Activated effector memory CD4-positive, alpha-beta T cell treated with anti-CD3 and anti-CD28 coated beads, Interleukin-2, amount 50 U/mL, for 16 hours (primary cell): ENCODE data around the gene ORC5.
"Not testable (repeated sequence)": the region's sequence is repeated elsewhere in the genome, so short reads cannot be mapped to it uniquely, and the experiment has no call there.

Source experiments
- DNase-seq: peaks from one replicate; pipeline ENCODE4 v3.0.0-alpha.2; 2020

The ORC5 gene

GRCh38 chr7:104179178-104179577, 28.6 kb downstream of the ORC5 start:
- no peak for DNase-seq

DNA sequence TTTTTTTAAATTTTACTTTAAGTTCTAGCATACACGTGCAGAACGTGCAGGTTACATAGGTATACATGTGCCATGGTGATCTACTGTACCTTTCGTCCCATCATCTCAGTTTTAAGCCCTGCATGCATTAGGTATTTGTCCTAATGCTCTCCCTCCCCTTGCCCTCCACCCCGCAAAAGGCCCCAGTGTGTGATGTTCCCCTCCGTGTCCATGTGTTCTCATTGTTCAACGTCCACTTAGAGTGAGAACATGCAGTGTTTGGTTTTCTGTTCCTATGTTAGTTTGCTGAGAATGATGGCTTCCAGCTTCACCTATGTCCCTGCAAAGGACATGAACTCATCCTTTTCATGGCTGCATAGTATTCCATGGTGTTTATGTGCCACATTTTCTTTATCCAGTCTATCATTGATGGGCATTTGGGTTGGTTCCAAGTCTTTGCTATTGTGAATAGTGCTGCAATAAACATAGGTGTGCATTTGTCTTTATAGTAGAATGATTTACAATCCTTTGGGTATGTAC, 30.2 kb downstream of the ORC5 start:
- DNase-seq, result not testable (repeated sequence)

DNA sequence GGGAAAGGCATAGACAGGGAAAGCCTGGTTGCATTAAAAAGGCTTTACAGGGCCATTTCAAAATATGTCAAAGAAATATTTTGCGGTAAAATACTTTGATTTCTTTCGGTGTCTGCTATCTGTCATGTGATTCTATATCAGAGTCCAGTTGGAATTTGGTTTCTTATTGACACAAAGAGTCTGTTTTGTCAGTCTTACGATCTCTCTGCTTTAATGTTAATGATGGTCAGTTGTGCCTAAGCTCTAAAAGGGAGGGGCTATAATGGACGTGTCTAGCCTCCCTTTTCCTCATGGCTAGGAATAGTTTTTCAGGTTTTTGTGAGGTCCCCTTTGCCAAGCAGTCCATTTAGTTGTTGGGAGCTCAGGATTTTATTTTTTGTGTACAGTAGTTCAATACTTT, 31.5 kb downstream of the ORC5 start:
- DNase-seq, result no peak

DNA sequence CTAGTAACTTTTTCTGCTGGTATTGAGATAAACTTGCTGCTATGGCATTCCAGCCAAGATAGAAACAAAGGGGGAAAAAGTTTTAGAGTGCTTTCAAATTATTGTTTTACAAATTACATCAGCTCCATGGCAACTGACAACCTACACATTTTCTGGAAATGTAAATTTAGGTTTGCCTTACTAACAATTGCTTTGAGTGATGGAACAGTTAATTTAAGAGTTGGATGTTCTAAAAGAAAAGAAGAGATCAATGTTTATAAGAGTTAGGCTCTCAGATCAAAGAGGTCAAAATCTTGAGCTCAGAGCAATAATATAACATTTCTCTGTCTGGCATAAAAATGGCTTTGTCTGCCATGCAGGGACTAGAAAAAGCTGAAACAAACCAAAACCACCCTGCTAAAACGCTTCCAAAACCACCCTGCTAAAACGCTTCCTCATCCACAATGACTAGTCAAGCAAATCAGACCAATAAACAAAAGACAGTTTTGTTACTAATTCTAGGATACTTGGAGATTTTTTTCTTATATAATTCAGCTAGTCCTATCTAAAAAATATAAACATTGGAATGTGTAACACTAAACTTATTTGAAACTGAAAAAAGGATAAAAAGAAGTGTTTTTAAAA, 32.3 kb downstream of the ORC5 start:
- DNase-seq, result no peak

DNA sequence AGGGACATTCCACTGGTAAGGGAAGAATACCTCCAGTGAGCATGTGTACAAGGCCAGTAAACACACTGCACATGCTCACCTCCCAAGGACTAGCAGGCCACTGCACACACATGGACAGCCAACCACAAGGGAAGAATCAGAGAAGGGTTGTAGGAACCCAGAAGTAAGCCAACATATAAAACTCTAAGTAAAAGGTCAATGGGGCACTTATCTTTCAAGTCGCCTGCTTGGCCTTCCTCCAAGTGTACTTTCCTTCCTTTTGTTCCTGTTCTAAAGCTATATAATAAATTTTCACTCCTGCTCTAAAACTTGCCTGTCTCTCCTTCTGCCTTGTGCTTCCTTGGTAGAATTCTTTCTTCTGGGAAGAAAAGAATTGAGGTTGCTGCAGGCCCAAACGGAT, 33.0 kb downstream of the ORC5 start:
- DNase-seq, result no peak

GRCh38 chr7:104162081-104162480, 45.7 kb downstream of the ORC5 start:
- DNase-seq, result no peak

DNA sequence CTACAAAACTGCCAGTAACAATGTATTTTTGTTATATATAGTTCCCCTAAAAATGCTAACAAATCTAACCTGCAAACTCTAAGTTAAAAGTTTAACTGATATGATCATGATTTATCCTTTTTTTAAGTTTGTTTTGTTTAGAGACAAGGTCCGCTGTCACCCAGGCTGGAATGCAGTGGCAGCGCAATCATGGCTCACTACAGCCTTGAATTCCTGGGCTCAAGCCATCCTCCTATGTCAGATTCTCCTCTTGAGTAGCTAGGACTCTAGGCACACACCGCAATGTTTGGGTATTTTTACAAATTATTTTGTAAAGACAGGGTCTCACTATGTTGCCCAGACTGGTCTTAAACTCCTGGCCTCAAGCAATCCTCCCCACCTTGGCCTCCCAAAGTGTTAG, 46.6 kb downstream of the ORC5 start:
- DNase-seq, result no peak

DNA sequence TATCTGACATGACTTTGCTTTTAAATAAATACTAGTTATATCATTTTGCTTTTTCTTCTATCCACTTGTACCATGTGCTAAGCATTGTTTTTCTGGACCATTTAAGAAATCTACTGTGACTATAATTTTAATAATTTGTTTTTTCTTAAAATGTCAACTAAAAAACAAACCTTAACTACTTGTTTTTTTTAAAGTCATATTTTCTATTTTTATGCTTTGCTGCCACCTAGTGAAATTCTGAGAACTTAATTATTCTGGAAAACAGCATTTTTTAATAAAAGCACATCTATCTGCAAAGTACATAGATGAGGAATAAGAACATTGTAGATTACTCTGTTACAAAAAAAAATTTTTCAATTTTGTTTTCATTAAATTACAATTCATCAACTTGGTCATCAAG, 47.4 kb downstream of the ORC5 start:
- no peak for DNase-seq

DNA sequence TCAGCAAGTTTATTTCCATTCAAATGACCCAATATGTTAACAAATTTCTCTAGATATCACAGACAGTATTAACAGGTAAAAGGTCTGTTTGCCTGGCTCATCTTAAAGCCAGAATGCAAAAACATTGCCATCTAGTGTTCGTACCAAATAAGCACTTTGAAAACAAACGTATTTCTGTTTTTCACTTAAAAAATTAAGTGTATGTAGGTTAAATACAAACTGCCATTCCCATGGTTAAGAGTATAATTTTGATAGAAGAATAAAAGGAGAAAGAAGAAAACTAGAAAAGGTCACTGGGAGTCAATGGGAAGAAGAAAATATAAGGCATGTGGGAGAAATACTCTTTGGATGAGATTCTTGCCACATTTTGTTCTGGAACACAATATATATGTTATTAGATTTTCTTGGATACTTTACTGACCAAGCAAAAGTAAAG, 51.0 kb downstream of the ORC5 start:
- no peak for DNase-seq

- no peak for DNase-seq
Observed at GRCh38 chr7:104153287-104153686, 54.5 kb downstream of the ORC5 start.

DNA sequence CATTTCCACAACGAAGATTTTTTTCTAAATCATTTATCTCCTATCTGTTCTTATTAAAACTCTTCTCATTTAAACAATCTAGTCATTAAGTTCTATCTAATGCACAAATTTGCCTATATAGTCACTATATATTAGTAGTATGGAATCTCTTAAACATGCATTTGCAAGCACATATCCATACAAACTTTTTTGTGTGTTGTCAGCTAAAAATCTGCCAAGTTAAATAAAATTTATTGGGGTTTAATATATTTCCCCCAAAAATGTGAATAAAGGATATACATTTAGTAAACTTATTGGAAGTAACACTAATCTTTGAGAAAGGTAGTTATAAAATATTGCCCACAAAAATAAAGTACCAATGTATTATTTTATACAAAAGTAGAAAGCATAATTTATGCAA, 55.3 kb downstream of the ORC5 start:
- DNase-seq, result no peak

DNA sequence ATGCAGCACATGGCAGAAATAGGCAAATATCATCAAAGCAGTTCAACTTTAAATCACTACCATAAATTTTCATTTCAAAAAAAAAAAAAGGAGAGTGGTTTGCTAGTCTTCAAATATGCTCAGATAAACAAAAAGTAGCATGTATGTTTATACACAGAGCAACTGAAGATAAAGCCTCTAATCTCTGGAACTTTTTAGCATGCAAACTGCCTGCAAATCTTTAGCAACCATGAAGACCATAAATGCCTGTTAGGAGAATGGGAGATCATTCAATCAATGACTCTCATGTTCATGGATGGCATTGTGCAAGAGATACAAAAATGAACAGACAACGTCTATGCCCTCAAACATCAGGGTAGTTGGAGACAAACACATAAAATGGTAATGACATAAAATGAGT, 57.3 kb downstream of the ORC5 start:
- DNase-seq, result no peak

DNA sequence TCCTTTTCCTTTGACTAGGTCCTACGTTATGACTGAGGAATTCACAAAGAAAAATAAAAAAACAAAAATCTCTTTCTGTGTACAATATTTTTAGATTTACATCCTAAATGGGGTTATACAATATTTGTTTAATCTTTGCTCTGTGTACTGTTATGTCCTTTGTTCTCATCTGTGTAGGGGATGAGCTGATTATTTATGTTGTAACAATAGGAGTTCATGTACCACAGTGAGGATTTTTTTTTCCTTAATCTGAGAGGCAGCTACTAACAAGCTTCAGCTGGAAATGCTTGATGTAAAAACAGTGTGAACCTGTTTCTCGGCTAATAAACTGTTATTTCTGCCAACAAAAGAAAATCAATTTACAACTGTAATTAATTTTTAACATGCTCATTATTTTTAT, 58.0 kb downstream of the ORC5 start:
- no peak for DNase-seq

GRCh38 chr7:104142147-104142546, 65.7 kb downstream of the ORC5 start:
- no peak for DNase-seq

GRCh38 chr7:104137971-104138370, 69.8 kb downstream of the ORC5 start:
- DNase-seq, result no peak

DNA sequence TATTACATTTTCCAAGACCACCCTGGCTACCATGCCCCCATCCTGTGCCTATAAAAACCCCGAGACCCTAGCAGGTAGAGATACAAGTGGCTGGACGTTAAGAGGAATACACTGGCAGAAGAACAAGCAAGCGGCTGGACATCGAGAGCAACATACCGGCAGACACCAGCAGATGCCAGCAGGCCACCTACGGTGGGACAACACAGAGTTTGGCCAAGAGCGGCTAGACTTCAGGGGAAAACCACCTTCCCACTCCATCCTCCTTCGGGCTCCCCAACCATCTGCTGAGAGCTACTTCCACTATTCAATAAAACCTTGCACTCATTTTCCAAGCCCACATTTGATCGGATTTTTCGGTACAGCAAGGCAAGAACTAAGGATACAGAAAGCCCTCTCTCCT, 70.3 kb downstream of the ORC5 start:
- DNase-seq, result no peak

DNA sequence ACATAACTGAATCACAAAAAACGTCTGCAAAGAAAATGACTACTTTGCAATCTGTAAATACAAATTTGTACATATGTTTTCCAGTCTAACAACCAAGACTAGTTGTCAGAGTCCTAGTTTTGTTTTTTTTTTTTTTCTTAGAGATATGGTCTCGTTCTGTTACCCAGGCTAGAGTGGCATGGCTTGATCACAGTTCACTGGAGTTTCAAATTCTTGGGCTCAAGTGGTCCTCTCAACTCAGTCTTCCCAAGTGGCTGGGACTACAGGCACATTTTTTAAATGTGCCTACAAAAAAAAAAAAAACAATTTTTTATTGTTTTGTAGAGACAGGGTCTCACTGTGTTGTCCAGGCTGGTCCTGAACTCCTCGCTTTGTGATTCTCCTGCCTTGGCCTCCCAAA, 70.8 kb downstream of the ORC5 start:
- DNase-seq, result no peak

- no peak for DNase-seq
Observed at GRCh38 chr7:104136561-104136960, 71.3 kb downstream of the ORC5 start.

- DNase-seq, result no peak
Observed at GRCh38 chr7:104135760-104136558, 71.9 kb downstream of the ORC5 start.

GRCh38 chr7:104133238-104133637, 74.6 kb downstream of the ORC5 start:
- DNase-seq, result no peak

DNA sequence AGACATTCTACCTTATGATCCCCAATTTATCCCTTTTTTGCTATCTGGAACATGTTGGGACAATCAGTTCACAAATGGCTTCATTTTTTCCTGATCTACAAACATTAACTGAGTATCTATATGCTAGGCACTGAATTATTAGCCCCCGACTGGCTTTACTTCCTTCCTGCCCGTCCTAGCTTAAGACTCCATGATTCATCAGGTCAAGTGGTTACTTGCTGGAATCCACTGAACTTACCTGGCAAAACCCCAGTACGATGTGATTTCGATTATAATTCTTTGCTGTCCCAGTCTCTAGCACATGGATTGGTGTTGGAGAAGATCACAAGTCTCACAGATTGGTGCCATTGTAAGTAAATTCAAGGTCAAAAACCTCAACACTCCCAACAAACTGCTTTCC, 77.1 kb downstream of the ORC5 start:
- DNase-seq, result no peak

DNA sequence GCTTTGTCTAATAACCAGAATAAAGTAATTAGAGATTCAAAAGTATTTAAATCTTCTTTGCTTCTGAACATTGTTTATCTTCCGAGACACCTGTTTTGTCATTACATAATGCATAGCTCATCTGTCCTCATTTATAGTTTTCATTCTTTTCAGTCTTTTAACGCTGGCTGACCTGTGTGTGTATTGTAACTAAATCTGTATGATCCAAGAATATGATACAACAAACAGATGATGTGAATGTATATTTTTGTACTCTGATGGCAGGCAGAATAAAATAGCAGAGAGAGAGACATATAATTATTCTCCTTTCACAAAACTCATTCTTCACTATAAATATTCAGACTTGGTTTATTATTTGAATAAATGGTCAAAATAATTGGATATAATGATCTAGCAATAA, 80.6 kb downstream of the ORC5 start:
- no peak for DNase-seq

- no peak for DNase-seq
Observed at GRCh38 chr7:104126411-104126841, 81.4 kb downstream of the ORC5 start.

DNA sequence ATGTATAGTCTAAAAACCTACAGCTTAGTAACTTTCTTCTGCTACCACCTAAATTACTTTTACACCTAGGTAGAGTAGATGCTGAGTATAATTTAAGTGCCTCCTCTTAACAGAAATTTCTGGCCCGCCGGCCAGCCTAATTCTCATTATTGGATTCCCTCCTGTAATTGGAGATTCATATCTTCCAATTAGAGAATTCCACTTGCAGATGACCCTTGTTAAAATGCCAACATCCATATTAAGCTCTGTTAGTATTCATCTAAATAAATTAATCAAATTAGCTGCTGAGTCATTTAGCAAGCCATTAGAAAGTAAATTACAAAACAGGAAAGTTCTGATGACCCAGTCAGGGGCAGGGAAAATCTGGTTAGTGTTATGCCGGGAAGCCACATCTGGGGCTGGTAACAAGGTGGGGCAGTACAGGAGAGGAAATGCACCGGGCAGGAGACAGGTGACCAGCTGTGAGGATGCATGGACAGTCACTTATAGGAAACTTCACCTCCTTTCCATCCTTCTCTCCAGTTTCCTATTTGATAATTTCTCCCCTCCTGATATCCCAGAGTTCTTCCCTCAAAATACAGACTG, 82.8 kb downstream of the ORC5 start:
- DNase-seq, result no peak
